ENCODE data around the gene TNIK.
"Not testable (repeated sequence)": the region's sequence is repeated elsewhere in the genome, so short reads cannot be mapped to it uniquely, and the experiment has no call there.

TNIK gene

DNA sequence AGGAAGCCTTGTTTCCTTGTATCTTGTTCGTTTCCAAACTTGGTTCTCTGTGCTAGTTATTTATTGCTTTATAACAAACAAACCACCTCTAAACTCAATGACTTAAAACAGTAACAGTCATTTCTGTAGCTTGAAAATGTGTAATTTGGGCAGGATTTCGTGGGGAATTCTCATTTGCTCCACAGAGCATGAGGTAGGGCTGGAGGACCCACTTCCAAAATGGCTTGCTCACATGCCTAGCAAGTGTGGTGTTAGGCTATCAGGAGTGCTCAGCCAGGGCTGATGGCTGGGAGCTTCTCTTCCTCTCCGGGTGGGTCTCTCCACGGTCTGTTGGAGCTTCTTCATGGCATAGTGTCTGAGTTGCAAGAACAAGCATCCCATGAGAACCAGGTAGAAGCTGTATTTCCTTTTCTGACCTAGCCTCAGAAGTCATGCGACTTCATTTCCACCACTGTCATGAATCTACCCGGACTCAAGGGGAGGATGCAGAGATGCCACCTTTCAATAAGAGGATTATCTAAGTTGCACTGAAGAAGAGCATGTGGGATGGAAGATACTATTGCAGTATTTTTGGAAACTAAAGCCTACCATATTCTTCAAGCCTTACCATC lies 8.2 kb upstream of the TNIK start:
- DNase-seq: no peak

DNA sequence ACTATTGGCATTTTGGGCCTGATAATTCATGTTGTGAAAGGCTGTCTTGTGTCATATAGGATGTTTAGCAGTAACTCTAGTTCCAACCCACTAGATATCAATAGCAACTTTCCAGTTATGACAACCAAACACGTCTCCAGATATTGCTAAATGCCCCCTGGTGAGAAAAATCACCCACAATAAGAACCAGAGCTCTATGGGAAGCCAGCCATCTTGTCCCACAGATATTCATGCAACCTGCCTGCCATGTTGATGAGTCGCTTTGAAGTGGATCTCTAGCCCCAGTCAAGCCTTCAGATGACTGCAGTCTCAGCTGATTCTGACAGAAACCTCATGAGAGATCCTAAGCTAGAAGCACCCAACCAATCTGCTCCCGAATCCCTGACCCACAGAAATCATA lies 5.6 kb upstream of the TNIK start:
- DNase-seq: no peak

DNA sequence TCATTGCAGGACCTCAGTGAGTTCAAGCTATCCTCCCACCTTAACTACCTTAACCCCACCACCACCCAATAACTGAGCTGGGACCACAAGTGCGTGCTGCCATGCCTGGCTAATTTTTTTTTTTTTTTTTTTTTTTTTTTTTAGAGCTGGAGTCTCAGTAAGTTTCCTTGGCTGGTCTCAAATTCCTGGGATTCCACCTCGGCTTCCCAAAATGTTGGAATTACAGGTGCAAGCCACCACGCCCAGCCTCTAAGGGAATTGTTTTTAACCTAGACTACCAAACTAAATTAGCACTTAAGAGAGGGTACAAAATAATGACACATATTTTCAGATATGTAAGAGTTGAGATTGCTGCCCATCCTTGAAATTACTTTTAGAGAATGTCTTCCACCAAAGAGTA lies 4.3 kb upstream of the TNIK start:
- no peak for DNase-seq

DNA sequence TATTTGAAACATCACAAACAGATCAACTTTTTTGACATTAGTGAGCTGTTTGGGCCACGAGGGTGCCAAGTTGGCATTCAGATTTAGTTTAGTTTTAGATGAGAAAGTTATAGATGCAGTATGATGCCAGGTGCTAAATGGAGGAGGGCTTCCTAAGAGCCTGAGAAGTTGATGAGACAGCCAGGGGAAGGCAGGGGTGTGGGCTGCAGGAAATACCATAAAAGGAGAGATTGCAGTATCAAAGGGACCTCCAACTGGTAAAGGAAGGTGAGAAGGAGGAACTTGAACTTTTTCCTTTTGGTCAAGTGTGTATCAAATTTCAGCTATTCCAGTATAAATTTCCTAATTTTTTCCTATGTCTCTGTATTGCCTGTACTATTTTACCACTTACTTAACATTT lies 2.0 kb upstream of the TNIK start:
- peak; percentile 19 for DNase-seq

GRCh38 chr3:171461525-171461917 lies 1.3 kb upstream of the TNIK start:
- DNase-seq: no peak

GRCh38 chr3:171460725-171461524 lies 720 bp upstream of the TNIK start:
- peak; percentile 50 for DNase-seq

DNA sequence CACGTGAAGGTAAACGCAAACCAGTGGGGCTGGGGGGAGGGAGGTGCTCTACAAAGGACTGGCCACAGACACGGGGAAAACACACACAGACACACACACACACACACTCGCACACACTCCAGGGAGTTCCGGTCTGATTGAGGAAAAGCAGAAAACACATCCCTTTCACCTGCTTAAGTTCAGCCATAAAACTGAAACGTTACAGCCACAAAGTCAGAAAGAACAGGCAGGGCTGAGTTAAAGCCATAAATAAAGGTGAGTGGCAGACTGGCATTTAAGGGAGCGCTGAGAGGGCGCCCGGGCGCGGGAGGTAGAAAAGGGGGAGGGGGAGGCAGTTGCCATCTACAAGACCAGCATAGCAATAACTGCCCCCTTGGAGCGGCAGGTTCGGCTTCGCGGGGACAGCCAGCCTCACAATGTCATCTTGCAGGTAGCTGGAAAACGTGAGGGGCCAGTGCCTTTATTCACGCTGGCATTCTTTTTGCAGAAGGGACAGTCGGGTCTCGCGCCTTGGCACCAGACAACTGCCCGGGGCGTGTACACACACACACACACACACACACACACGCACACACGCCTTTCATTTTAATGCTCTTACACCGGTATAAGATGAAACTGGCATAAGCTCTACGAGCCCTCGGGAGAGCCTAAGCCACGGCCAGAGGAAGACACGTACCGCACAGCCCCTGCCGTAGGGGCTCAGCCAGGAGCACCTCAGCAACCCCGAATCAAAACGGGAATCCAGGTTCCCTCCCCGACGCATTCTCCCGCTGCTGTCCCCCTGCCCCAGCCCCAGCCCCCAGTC lies 866 bp downstream of the TNIK start:
- peak; percentile 40 for DNase-seq

- no peak for DNase-seq
Measured at GRCh38 chr3:171458864-171459136, 1.4 kb downstream of the TNIK start.

- DNase-seq: peak; percentile 41
Measured at GRCh38 chr3:171458071-171458863, 1.9 kb downstream of the TNIK start.

GRCh38 chr3:171457607-171458061 lies 2.6 kb downstream of the TNIK start:
- no peak for DNase-seq

DNA sequence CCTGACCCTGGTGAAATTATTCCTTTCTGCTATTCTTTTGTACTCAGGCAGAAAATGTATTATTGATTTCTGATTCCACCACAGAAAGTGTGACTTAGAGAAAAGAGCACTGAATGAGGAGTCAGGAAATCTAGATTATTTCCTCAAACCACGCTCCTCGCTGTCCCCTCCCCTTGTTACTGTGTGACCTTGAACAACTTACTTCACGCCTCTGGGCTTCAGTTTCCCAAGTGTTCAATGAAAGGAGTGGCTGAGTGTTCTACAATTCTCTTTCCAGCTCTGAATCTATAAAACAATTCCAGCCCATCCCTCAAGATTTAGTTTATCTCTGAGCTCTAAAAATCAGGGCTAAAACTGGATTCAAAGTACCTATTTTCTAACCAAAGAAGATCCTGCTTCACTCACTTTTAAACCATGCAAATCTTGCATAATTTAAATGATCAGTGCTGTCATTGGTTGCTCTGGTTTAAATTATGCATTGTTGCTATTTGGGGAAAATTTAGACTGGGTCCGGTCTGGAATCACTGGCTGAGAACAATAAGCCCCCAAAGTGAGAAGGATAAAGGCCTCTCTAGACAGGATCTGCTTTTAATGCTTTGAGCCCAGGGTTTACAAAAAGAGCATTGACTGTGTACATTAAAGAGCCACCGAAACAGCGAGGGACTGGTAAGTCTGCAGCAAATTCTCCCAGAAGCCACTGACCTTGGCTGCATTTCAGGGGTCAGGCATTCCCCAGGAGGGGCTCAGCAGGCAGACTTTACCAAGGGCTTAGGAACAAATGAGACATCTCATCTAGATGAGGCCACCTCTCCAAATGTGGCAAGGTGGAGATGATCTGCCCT lies 3.2 kb downstream of the TNIK start:
- DNase-seq: no peak

DNA sequence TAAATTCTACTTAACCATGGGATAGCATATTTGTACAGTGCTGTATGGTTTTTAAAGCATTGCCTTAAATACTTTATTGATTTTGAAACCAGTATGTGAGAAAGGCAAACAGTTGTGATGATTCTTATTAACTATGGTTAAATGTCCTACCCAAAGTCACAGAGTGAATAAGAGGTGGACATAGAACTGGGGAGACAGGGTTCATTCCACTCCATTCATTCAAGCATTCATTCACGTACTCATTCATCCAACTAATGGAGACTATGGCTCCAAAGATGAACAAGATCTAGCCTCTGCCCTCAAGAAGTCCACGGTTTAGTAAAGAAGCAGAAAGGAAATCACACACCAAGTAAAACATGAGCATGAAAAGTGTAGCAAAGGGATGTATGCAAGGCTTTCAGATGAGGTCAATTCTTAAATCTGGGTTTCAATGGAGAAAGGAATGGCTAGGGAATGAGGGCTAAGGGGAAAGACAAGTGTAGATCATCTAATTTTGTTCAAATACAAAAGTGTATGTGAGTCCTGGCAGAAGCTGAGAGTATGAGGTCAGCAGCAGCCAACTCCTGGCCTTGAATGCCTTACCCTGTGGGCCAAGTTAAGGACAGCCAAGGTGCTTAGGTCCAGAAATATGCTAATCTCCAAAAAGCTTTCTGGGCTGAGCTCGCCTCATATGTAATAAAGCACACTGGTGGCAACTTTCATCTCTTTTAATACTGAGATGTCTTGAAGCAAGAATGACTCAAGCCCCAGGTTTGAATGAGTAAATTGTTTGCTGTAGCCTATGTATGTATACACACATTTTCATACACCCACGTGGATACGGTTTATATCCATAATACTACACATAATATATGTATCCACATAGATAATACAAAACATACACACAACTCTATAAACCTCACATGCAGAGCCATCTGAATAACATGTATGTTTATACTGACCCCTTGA lies 4.3 kb downstream of the TNIK start:
- peak; percentile 32 for DNase-seq

DNA sequence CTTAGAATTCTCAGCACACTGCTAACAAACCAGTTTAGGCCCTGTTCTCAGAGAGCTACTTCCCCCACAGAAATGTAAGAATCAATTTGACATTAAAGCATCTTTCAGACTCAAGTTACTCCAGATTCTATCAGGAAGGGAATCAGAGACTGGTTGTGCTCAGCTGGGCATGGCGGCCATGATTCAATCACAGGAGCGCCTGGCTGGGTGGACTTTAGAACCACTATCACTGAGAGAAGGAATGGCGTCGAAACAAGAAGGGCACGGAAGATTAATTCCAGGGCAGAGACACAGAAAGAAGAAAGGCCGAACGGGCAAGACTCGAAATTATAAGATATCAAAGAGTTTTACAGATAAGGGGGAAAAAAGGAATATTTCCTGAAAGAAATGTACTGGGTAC lies 6.2 kb downstream of the TNIK start:
- no peak for DNase-seq

GRCh38 chr3:171453180-171453886 lies 6.9 kb downstream of the TNIK start:
- DNase-seq: no peak

DNA sequence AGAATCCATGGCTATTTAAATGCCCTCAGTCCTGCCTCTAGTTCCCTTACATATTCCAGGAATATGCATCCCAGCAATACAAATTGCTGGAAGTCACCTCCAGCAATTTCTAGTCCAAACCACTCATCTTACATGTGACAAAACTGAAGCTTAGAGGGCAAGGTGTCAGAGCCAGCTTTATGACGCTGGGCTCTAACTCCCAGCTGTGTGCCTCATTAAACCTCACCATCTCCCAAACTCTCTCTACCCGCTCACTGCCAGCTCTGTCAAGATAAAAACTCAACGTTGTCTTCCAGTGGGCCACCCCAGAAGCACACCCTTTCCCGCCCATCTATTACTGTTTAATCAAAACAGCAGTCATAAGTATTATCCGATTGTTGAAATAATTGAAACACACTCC lies 7.9 kb downstream of the TNIK start:
- DNase-seq: no peak

DNA sequence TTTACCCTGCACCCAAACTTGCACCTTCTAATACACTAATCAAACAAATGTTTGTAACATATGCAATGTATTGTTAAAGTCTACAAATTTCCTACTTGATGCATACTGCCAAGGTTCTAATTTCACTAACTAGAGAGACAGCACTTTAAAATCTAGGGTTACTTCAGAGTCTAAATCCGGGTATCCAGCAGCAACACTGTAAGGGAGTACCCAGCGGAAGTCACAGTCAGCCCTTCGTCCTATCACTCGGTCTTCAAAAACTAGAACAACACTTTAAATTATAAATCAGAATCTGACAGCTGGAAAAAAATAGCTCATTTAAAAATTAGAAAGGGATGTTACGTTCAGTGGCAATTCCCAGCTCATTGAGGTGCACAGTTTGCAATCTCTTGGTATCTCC lies 8.3 kb downstream of the TNIK start:
- DNase-seq: no peak

DNA sequence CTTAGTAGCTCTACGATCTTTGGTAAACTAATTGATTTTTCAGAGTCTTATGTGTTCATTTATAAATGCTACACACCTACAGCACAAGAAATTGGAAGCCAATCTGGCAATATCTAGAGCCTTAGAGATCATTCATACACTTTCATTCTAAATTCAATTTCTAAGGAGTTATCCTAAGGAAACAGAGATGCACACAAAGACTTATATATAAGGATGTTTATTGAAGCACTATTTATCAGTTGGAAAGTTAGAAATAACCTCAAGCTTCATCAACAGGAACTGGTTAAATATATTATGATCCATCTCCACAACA lies 12.7 kb downstream of the TNIK start:
- DNase-seq: not testable (repeated sequence)

- DNase-seq: no peak
Measured at GRCh38 chr3:171446801-171447578, 13.2 kb downstream of the TNIK start.

DNA sequence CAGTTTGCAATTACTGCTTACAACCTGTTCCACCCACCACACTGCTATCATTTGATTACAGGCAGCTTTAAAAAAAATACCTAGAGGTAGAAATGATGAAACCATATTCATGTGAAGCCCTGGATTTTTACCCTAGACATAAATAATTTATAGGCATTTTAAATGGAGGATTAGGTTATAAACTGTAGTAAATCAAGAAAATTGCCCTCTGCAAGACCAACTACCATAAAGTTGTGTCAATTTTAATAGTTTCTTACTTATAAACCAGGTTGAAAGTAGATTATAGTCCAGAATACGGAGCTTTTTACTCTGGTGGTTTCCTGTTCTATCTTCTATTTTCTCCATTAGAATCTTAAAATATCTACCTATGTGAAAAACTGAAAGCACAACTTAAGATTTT lies 13.9 kb downstream of the TNIK start:
- DNase-seq: no peak

Data from activated CD4-positive, alpha-beta T cell treated with anti-CD3 and anti-CD28 coated beads, Interleukin-2, amount 50 U/mL, for 16 hours (primary cell).